ENCODE results near the gene SLC25A43. TPM values are rescaled to one million over a fixed set of nuclear protein-coding genes. Genes with fewer than 3 reads are reported as not detected.

SLC25A43 gene
- total and polyA plus RNA-seq, 9 of the 15 experiments (the other 6 are each of a cell fraction or from before 2014, with no cell fraction given): 1.3 to 8.4 (median 4.0) TPM

DNA sequence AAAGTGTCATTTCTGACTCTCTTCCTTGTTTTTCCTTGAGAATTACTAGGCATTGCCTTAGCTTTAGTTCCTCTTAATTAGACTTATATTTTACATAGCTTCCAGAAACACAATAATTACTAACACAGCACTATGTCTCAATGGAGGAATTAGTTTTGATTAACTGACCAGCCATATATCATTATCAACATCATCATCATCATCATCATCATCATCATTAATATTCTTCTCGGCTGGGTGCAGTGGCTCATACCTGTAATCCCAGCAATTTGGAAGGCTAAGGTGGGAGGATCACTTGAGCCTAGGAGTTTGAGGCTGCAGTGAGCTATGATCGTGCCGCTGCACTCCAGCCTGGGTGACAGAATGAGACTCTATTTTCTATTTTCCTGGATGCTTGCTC is 66.4 kb downstream of the SLC25A43 start (continued):
- TF ChIP-seq E2F8 (IDR thresholded peaks at IDR 0.05; ENCODE audit: low read depth, partially characterized antibody): no peak

- no peak for DNase-seq (ENCODE audit: extremely low read depth in 1 of 4, low spot score in 3 of 4)
- FAIRE-seq: no peak
- Histone ChIP-seq H4K20me1 (replicated peaks; ENCODE audit: control insufficient read depth, insufficient read depth, low read length) (peaks cover 18% of the 10 kb centered on the region), H3K27me3 (ENCODE audit: control insufficient read depth in 2 of 2, insufficient read depth in 2 of 2, low read length in 2 of 2) (no peaks in the 10 kb centered on the region), H3K9me3 (replicated peaks; ENCODE audit: control insufficient read depth, insufficient read depth, low read depth, low read length) (no peaks in the 10 kb centered on the region), H3K79me2 (ENCODE audit: control insufficient read depth, insufficient read depth, low read length) (peaks cover 25% of the 10 kb centered on the region), H3K4me2 (ENCODE audit: insufficient read depth, low read length) (no peak overlapping the region), H3K27ac (ENCODE audit: extremely low read depth, low read depth, low read length) (no peak overlapping the region), H3K9ac (ENCODE audit: insufficient read depth in 1 of 2, low read depth in 2 of 2, low read length in 2 of 2) (no peak overlapping the region), H3K36me3 (ENCODE audit: control insufficient read depth, insufficient read depth, low read length) (peaks cover 28% of the 10 kb centered on the region), H2AFZ (ENCODE audit: low read depth, low read length) (no peak overlapping the region), H3K4me1 (replicated peaks in 1 of 2; ENCODE audit: control insufficient read depth in 2 of 2, insufficient read depth in 2 of 2, low read length in 2 of 2) (peaks cover 14 to 18% of the 10 kb centered on the region in 2 experiments; a peak in 4 of 5 replicates), H3K4me3 (no peak overlapping the region), H3K9me1 (ENCODE audit: control insufficient read depth, insufficient read depth, low read length) (peaks cover 2% of the 10 kb centered on the region)
- ChIA-PET CTCF (ENCODE audit: low intra/inter-chr PET ratio) (no interaction called here), POLR2A (no interaction called here)
- in situ Hi-C loops (cut with MboI): no loop called here
- no peak for ATAC-seq
- no TSS peak for BruUV-seq (replicated peaks)
- intact Hi-C loops (cut with micrococcal nuclease): no loop called here
- WGBS (ENCODE audit: insufficient coverage, low coverage, missing lambda C conversion rate): 81% methylated on average over 3 of the region's 3 CpGs
- TF ChIP-seq L3MBTL2 (IDR thresholded peaks at IDR 0.05) (no peak), TAL1 (IDR thresholded peaks at IDR 0.05) (no peak), MIER1 (IDR thresholded peaks at IDR 0.05; ENCODE audit: low read depth) (no peak), ZBTB8A (IDR thresholded peaks at IDR 0.05; ENCODE audit: partially characterized antibody) (no peak), TAF1 (IDR thresholded peaks at IDR 0.05; ENCODE audit: control insufficient read depth, extremely low read depth, insufficient read depth, low read length, severe bottlenecking) (no peak), TAF7 (tag; IDR thresholded peaks at IDR 0.05) (no peak), PRPF4 (IDR thresholded peaks at IDR 0.05; ENCODE audit: insufficient read depth, low read depth, low read length, poor library complexity, severe bottlenecking) (no peak), HDAC2 (IDR thresholded peaks at IDR 0.05) (no peak), NR2F6 (CRISPR knock-in tag; IDR thresholded peaks at IDR 0.05) (no peak)
- TF ChIP-seq, protein P1, sequence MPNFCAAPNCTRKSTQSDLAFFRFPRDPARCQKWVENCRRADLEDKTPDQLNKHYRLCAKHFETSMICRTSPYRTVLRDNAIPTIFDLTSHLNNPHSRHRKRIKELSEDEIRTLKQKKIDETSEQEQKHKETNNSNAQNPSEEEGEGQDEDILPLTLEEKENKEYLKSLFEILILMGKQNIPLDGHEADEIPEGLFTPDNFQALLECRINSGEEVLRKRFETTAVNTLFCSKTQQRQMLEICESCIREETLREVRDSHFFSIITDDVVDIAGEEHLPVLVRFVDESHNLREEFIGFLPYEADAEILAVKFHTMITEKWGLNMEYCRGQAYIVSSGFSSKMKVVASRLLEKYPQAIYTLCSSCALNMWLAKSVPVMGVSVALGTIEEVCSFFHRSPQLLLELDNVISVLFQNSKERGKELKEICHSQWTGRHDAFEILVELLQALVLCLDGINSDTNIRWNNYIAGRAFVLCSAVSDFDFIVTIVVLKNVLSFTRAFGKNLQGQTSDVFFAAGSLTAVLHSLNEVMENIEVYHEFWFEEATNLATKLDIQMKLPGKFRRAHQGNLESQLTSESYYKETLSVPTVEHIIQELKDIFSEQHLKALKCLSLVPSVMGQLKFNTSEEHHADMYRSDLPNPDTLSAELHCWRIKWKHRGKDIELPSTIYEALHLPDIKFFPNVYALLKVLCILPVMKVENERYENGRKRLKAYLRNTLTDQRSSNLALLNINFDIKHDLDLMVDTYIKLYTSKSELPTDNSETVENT (CRISPR knock-in tag; IDR thresholded peaks at IDR 0.05): no peak
- TF ChIP-seq, protein P2, sequence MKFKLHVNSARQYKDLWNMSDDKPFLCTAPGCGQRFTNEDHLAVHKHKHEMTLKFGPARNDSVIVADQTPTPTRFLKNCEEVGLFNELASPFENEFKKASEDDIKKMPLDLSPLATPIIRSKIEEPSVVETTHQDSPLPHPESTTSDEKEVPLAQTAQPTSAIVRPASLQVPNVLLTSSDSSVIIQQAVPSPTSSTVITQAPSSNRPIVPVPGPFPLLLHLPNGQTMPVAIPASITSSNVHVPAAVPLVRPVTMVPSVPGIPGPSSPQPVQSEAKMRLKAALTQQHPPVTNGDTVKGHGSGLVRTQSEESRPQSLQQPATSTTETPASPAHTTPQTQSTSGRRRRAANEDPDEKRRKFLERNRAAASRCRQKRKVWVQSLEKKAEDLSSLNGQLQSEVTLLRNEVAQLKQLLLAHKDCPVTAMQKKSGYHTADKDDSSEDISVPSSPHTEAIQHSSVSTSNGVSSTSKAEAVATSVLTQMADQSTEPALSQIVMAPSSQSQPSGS (CRISPR knock-in tag; IDR thresholded peaks at IDR 0.05): no peak
Measured at GRCh38 chrX:119466970-119467369, 67.8 kb downstream of the SLC25A43 start.
